ENCODE results near the gene PCDH19.

- TF ChIP-seq POLR2AphosphoS5 (IDR thresholded peaks at IDR 0.05) = no peak
- TF ChIP-seq, protein P1, sequence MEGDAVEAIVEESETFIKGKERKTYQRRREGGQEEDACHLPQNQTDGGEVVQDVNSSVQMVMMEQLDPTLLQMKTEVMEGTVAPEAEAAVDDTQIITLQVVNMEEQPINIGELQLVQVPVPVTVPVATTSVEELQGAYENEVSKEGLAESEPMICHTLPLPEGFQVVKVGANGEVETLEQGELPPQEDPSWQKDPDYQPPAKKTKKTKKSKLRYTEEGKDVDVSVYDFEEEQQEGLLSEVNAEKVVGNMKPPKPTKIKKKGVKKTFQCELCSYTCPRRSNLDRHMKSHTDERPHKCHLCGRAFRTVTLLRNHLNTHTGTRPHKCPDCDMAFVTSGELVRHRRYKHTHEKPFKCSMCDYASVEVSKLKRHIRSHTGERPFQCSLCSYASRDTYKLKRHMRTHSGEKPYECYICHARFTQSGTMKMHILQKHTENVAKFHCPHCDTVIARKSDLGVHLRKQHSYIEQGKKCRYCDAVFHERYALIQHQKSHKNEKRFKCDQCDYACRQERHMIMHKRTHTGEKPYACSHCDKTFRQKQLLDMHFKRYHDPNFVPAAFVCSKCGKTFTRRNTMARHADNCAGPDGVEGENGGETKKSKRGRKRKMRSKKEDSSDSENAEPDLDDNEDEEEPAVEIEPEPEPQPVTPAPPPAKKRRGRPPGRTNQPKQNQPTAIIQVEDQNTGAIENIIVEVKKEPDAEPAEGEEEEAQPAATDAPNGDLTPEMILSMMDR (IDR thresholded peaks at IDR 0.05) = no peak
- TF ChIP-seq POLR2A (IDR thresholded peaks at IDR 0.05) = no peak
These were observed 53.6 kb downstream of the PCDH19 start for GRCh38 chrX:100356351-100356896.
